NCI-H748 (cell line): Measurements from ENCODE around the gene USP48.
"Not testable (repeated sequence)": the region's sequence is repeated elsewhere in the genome, so short reads cannot be mapped to it uniquely, and the experiment has no call there.

ENCODE experiments used
- DNase-seq: peaks from one replicate; lab custom pipeline; 2025; ENCODE audit not compliant: unreplicated experiment; lab: John Stamatoyannopoulos, UW

The USP48 gene

GRCh38 chr1:21816602-21817302 is 33.8 kb upstream of the USP48 start:
- no peak for DNase-seq

GRCh38 chr1:21815724-21816321 is 32.9 kb upstream of the USP48 start:
- no peak for DNase-seq

- DNase-seq = no peak
These were observed 32.1 kb upstream of the USP48 start for GRCh38 chr1:21814981-21815582.

GRCh38 chr1:21814241-21814918 is 31.4 kb upstream of the USP48 start:
- no peak for DNase-seq

GRCh38 chr1:21813542-21813941 is 30.6 kb upstream of the USP48 start:
- DNase-seq = no peak

- DNase-seq = peak; percentile 10
These were observed 28.9 kb upstream of the USP48 start, which contains the start of gene LDLRAD2 for GRCh38 chr1:21811875-21812305. Gene LDLRAD2, plus strand, starts transcription at chr1:21812265. Its CDS starts 187 bp downstream, at chr1:21812452.

GRCh38 chr1:21804536-21804935 is 21.6 kb upstream of the USP48 start:
- DNase-seq = no peak

- DNase-seq = no peak
These were observed 18.2 kb upstream of the USP48 start for GRCh38 chr1:21801100-21801499.

- DNase-seq = no peak
These were observed 16.8 kb upstream of the USP48 start for GRCh38 chr1:21799730-21800129.

GRCh38 chr1:21795075-21795474 is 12.1 kb upstream of the USP48 start:
- no peak for DNase-seq

- no peak for DNase-seq
These were observed 11.7 kb upstream of the USP48 start for GRCh38 chr1:21794656-21795055.

- DNase-seq = no peak
These were observed 10.2 kb upstream of the USP48 start for GRCh38 chr1:21793104-21793503.

GRCh38 chr1:21786640-21787039 is 3.7 kb upstream of the USP48 start:
- no peak for DNase-seq

- not testable (repeated sequence) for DNase-seq
These were observed 2.8 kb upstream of the USP48 start for GRCh38 chr1:21785764-21786163.

- DNase-seq = no peak
These were observed 992 bp upstream of the USP48 start for GRCh38 chr1:21783679-21784603.

- peak; percentile 68 for DNase-seq
These were observed 541 bp downstream of the USP48 start for GRCh38 chr1:21782349-21782867.

GRCh38 chr1:21781815-21782348 is 1.1 kb downstream of the USP48 start:
- DNase-seq = no peak

GRCh38 chr1:21779613-21780521 is 3.1 kb downstream of the USP48 start:
- no peak for DNase-seq

- DNase-seq = no peak
These were observed 4.6 kb downstream of the USP48 start for GRCh38 chr1:21778405-21778727.
